MM.1S (cell line): Measurements from ENCODE around the gene POPDC3.

Source experiments
- DNase-seq: peaks from one replicate; pipeline ENCODE4 v3.0.0-alpha.2; 2015
- H2AFZ ChIP-seq: fragments of 300-600 bp; sonication (generic); 2 replicates; pipeline ENCODE4 v1.6.0; 2016; ENCODE audit warnings: antibody characterized with exemption, low read length
- H3F3A ChIP-seq: fragments of 300-600 bp; sonication (generic); 2 replicates; pipeline ENCODE4 v1.6.1; 2016; ENCODE audit warnings: mild to moderate bottlenecking, antibody characterized with exemption, low read length, moderate library complexity, mixed read lengths; ENCODE audit not compliant: insufficient read depth
- H3K27ac ChIP-seq: fragments of 300-600 bp; sonication (generic); 2 replicates; pipeline ENCODE4 v1.5.1; 2016; ENCODE audit warnings: mild to moderate bottlenecking, low read length
- H3K27me3 ChIP-seq: fragments of 300-600 bp; sonication (generic); replicated peaks from 2 replicates; pipeline ENCODE4 v1.6.0; 2016; ENCODE audit warnings: low read length; ENCODE audit not compliant: insufficient read depth
- H3K36me3 ChIP-seq: fragments of 300-600 bp; sonication (generic); replicated peaks from 2 replicates; pipeline ENCODE4 v1.6.1; 2016; ENCODE audit warnings: mild to moderate bottlenecking, low read length, mixed read lengths; ENCODE audit not compliant: insufficient read depth
- H3K4me1 ChIP-seq: fragments of 300-600 bp; sonication (generic); 2 replicates; pipeline ENCODE4 v1.6.1; 2016; ENCODE audit warnings: low read length, mixed read lengths
- H3K4me2 ChIP-seq: fragments of 300-600 bp; sonication (generic); 2 replicates; pipeline ENCODE4 v1.6.0; 2016; ENCODE audit warnings: low read depth, low read length
- H3K4me3 ChIP-seq: fragments of 300-600 bp; sonication (generic); 2 replicates; pipeline ENCODE4 v1.5.1; 2016; ENCODE audit warnings: low read length, mixed read lengths
- H3K79me2 ChIP-seq: fragments of 300-600 bp; sonication (generic); 2 replicates; pipeline ENCODE4 v1.6.1; 2016; ENCODE audit warnings: mixed run types, low read length, mixed read lengths
- H3K9ac ChIP-seq: fragments of 300-600 bp; sonication (generic); 2 replicates; pipeline ENCODE4 v1.6.1; 2016; ENCODE audit warnings: low read length, mixed read lengths
- H3K9me2 ChIP-seq: fragments of 300-600 bp; sonication (generic); replicated peaks from 2 replicates; pipeline ENCODE4 v1.6.1; 2016; ENCODE audit warnings: mild to moderate bottlenecking, low read length, mixed read lengths; ENCODE audit not compliant: insufficient read depth
- H3K9me3 ChIP-seq: fragments of 300-600 bp; sonication (generic); replicated peaks from 2 replicates; pipeline ENCODE4 v1.6.1; 2016; ENCODE audit warnings: mild to moderate bottlenecking, low read length, mixed read lengths; ENCODE audit not compliant: insufficient read depth
- H4K20me1 ChIP-seq: fragments of 300-600 bp; sonication (generic); 2 replicates; pipeline ENCODE4 v1.6.1; 2016; ENCODE audit warnings: mild to moderate bottlenecking, low read length, moderate library complexity, mixed read lengths; ENCODE audit not compliant: insufficient read depth
- EZH2 ChIP-seq: fragments of 300-600 bp; sonication (generic); optimal IDR thresholded peaks from 2 replicates; pipeline ENCODE3; 2017; ENCODE audit warnings: low read depth, mild to moderate bottlenecking, antibody characterized with exemption, low read length, mixed read lengths
- EZH2phosphoT487 ChIP-seq: fragments of 300-600 bp; sonication (generic); IDR thresholded peaks from 2 replicates; pipeline ENCODE4 v1.6.1; 2018; ENCODE audit warnings: antibody characterized with exemption, low read length
- TF ChIP-seq, protein P1 (sequence below): fragments of 300-600 bp; sonication (generic); IDR thresholded peaks from 2 replicates; pipeline ENCODE4 v1.5.1; 2016; ENCODE audit warnings: antibody characterized with exemption, low read length, mixed read lengths

The POPDC3 gene

GRCh38 chr6:105170059-105170458 is 9.8 kb downstream of the POPDC3 start:
- H3K79me2 ChIP-seq = no peaks in the 10 kb centered on the region
- no peak overlapping the region for H3K4me2 ChIP-seq

GRCh38 chr6:105167914-105168313 is 11.9 kb downstream of the POPDC3 start:
- H3K27ac ChIP-seq = no peak overlapping the region
- no peak overlapping the region for H3K9ac ChIP-seq
- no peaks in the 10 kb centered on the region for H3F3A ChIP-seq
- H3K4me1 ChIP-seq = no peaks in the 10 kb centered on the region
- H3K9me3 ChIP-seq = no peaks in the 10 kb centered on the region
- H3K4me3 ChIP-seq = no peak overlapping the region
- H2AFZ ChIP-seq = no peak overlapping the region
- DNase-seq = no peak
- H3K79me2 ChIP-seq = no peaks in the 10 kb centered on the region
- no peaks in the 10 kb centered on the region for H4K20me1 ChIP-seq
- H3K36me3 ChIP-seq = no peaks in the 10 kb centered on the region
- TF ChIP-seq, protein P1, sequence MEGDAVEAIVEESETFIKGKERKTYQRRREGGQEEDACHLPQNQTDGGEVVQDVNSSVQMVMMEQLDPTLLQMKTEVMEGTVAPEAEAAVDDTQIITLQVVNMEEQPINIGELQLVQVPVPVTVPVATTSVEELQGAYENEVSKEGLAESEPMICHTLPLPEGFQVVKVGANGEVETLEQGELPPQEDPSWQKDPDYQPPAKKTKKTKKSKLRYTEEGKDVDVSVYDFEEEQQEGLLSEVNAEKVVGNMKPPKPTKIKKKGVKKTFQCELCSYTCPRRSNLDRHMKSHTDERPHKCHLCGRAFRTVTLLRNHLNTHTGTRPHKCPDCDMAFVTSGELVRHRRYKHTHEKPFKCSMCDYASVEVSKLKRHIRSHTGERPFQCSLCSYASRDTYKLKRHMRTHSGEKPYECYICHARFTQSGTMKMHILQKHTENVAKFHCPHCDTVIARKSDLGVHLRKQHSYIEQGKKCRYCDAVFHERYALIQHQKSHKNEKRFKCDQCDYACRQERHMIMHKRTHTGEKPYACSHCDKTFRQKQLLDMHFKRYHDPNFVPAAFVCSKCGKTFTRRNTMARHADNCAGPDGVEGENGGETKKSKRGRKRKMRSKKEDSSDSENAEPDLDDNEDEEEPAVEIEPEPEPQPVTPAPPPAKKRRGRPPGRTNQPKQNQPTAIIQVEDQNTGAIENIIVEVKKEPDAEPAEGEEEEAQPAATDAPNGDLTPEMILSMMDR = no peak
- TF ChIP-seq EZH2 = no peak
- no peak for TF ChIP-seq EZH2phosphoT487
- no peaks in the 10 kb centered on the region for H3K9me2 ChIP-seq
- H3K4me2 ChIP-seq = no peak overlapping the region
- no peaks in the 10 kb centered on the region for H3K27me3 ChIP-seq

More at GRCh38 chr6:105170059-105170458, 9.8 kb downstream of the POPDC3 start:
- Histone ChIP-seq H3K4me3 (no peak overlapping the region), H3K27me3 (no peaks in the 10 kb centered on the region), H3K9me2 (no peaks in the 10 kb centered on the region), H3F3A (no peaks in the 10 kb centered on the region), H4K20me1 (no peaks in the 10 kb centered on the region), H3K36me3 (no peaks in the 10 kb centered on the region), H3K9ac (no peak overlapping the region), H3K4me1 (no peaks in the 10 kb centered on the region), H3K27ac (no peak overlapping the region), H3K9me3 (no peaks in the 10 kb centered on the region), H2AFZ (no peak overlapping the region)
- no peak for DNase-seq
- TF ChIP-seq EZH2 = no peak
- TF ChIP-seq EZH2phosphoT487 = no peak
- TF ChIP-seq, protein P1 = no peak

DNA sequence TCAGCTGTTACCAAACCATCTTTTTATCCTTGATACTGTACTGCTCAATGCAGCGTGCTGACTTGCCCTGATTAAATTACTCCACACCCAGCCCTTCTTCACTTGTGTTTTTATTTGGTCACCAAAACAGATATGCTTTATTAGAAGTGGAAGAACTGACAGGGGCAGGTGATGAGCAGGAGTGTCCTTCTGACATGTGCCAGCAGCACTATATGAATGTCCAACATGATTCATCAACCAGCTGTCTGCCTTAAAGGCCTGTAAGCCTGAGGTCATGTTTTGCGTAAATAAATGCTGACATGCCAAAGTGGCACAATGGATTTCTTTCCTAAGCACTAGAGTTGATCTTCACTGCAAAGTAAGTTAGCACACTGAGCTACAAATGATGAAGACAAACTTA is 15.4 kb downstream of the POPDC3 start:
- DNase-seq = no peak
- H3K4me2 ChIP-seq = no peak overlapping the region

More for the DNA sequence above, 15.4 kb downstream of the POPDC3 start:
- H3K27ac ChIP-seq = no peak overlapping the region
- no peaks in the 10 kb centered on the region for H3F3A ChIP-seq
- no peaks in the 10 kb centered on the region for H4K20me1 ChIP-seq
- H3K9ac ChIP-seq = no peak overlapping the region
- H3K9me2 ChIP-seq = no peaks in the 10 kb centered on the region
- H3K27me3 ChIP-seq = no peaks in the 10 kb centered on the region
- H3K4me3 ChIP-seq = no peak overlapping the region
- TF ChIP-seq EZH2phosphoT487 (no peak), EZH2 (no peak)
- TF ChIP-seq, protein P1 = no peak
- no peaks in the 10 kb centered on the region for H3K4me1 ChIP-seq
- H2AFZ ChIP-seq = no peak overlapping the region
- no peaks in the 10 kb centered on the region for H3K9me3 ChIP-seq
- no peaks in the 10 kb centered on the region for H3K79me2 ChIP-seq
- H3K36me3 ChIP-seq = no peaks in the 10 kb centered on the region
